Choroid plexus epithelial cell (primary cell): ENCODE data around the gene TICRR.

Experiments used
- DNase-seq: peaks from one replicate; pipeline ENCODE4 v3.0.0-alpha.2; 2010; ENCODE audit warnings: low read depth
- H3K4me3 ChIP-seq: 2 replicates; pipeline ENCODE4 v1.5.1; 2011; ENCODE audit warnings: low read depth, mild to moderate bottlenecking, control low read depth, low read length, moderate library complexity
- CTCF ChIP-seq: conservative IDR thresholded peaks from 2 replicates; pipeline ENCODE4 v1.5.1; 2011; ENCODE audit warnings: low read depth, mild to moderate bottlenecking, control low read depth, inconsistent platforms, low read length, moderate library complexity

Gene TICRR

DNA sequence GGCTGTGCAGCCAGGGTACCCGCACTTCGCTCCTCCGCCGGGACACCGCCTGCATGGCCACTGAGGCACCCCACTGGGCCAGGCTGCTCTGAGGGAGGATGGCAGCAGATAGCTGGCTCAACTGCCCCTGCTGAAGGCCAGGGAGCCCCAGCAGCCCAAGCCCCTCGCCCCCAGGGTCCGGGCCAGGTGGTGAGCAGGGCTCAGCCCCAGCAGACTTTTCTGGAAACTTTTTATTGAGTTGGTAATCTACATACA is 92.4 kb downstream of the TICRR start:
- DNase-seq, result no peak
- TF ChIP-seq CTCF, result no peak
- no peak overlapping the region for H3K4me3 ChIP-seq

GRCh38 chr15:89668171-89668570 is 92.9 kb downstream of the TICRR start:
- no peak for DNase-seq
- no peak for TF ChIP-seq CTCF
- no peak overlapping the region for H3K4me3 ChIP-seq

DNA sequence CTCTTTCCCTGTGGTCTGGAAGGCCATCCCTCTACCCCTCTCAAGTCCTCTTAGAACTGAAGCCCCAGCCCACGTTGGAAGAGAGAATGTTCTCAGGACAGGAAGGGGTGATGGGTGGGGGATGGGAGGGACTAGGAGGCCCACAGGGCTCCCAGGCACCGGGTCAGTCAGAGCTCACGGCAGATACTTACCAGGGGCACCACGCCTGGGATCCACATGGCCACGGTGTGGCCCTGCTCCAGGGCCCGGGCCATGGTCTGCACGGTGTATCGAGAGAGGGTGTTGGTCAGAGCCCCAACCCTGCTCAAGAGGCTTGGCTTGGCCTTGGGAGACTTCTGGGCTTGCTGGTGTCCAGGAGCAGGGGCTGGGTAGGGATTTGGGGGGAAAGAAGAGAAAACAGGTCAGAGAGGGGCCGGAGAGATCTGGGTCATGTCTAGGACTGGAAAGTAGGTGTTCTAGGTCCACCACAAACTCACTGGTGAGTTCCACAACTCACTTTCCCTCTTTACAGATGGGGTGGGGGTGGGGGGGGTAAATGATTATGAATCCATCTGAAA is 94.1 kb downstream of the TICRR start:
- no peak for DNase-seq
- H3K4me3 ChIP-seq, result no peak overlapping the region
- TF ChIP-seq CTCF, result no peak

DNA sequence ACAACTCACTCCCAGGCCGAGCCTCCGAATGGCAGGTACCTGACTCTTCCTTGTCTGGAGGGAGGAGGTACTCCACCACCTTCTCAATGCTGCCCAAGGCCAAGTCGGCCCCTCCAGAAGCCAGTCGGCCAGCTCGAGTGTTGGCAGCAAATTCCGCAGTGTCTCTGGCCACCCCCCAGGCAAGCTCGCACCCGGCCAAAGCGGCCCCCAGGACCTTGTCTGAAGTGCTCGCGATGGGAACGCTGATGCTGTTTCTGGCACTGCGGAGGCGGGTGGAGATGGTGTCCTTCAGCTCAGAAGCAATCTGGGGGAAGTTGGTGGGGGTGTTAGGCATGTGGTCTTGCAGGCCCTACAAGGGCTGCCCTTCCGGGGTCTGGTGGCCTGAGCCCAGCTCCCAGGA is 94.7 kb downstream of the TICRR start:
- H3K4me3 ChIP-seq, result no peak overlapping the region
- no peak for TF ChIP-seq CTCF
- no peak for DNase-seq

DNA sequence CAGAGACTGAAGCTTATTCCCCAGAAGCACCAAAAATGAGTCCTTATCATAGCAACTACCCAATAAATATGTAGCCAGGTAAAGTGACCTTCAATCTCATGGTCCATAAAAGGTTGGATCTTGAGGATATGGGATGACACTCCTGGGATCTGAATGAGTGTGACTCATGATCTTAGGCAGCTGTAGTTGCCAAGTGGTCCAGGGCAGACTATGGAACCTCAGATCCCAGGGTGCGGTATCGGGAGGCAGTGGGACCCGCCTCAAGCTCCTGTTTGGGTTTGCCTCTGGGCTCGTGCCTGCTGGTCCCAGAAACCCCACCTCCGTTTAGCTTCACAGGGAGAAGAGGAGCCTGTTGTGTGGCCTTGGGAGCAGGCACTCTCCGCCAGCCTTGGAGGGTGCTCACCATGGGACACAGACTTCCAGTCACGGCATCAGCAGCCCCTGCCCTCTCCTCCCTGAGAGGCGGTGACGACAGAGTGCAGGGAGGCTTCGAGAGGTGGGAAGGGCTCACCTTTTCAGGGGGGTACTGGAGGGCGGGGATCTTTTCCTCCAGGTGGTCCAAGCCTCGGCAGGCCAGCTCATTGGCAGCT is 95.8 kb downstream of the TICRR start:
- no peak for TF ChIP-seq CTCF
- no peak overlapping the region for H3K4me3 ChIP-seq

DNA sequence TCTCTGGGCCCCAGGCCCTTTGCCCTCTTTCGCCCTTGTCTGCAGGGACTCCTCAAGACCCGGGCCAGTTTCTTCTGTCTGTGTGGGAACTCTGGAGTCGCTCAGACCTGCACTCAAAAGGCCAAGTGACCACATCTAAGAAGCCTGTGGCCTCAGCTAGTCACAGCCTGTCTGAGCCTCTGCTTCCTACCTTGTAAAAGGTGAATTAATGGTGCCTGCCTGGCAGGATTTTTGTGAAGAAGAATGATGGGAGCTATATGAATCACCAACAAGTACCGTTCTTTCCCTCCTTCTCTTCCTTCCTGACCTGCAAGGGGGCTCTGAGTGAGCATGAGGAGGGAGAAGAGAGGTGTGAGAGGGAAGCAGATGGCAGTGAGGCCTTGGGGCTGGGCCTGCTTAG is 96.4 kb downstream of the TICRR start:
- no peak for TF ChIP-seq CTCF
- DNase-seq, result no peak
- H3K4me3 ChIP-seq, result no peak overlapping the region

More for the DNA sequence above, 95.8 kb downstream of the TICRR start:
- no peak for DNase-seq

- TF ChIP-seq CTCF, result peak; percentile 6
- H3K4me3 ChIP-seq, result no peak overlapping the region
- peak; percentile 61 for DNase-seq
These were observed 97.2 kb downstream of the TICRR start for GRCh38 chr15:89672221-89673164.
